Measurements from ENCODE around the gene THBS1. TPM values are rescaled to one million over a fixed set of nuclear protein-coding genes. Genes with fewer than 3 reads are reported as not detected.
A peak's percentile ranks its signal among the peaks of the same experiment; 100 is the strongest.

THBS1 gene
- total RNA-seq, 1 experiment from 2014 or later = 5,591 TPM

GRCh38 chr15:39605146-39605545, 24.3 kb downstream of the THBS1 start:
- DNase-seq (ENCODE audit: low read depth) = no peak

GRCh38 chr15:39608185-39609139, 27.6 kb downstream of the THBS1 start:
- DNase-seq (ENCODE audit: low read depth) = no peak

GRCh38 chr15:39609166-39609916, 28.5 kb downstream of the THBS1 start:
- DNase-seq (ENCODE audit: low read depth) = no peak

GRCh38 chr15:39610665-39611064, 29.8 kb downstream of the THBS1 start:
- no peak for DNase-seq (ENCODE audit: low read depth)

- peak; percentile 50 for DNase-seq (ENCODE audit: low read depth)
Observed at GRCh38 chr15:39613271-39613670, 32.4 kb downstream of the THBS1 start.

GRCh38 chr15:39613861-39614260, 33.0 kb downstream of the THBS1 start:
- no peak for DNase-seq (ENCODE audit: low read depth)

GRCh38 chr15:39616731-39617455, 36.0 kb downstream of the THBS1 start:
- peak; percentile 49 for DNase-seq (ENCODE audit: low read depth)

GRCh38 chr15:39618063-39618823, 37.4 kb downstream of the THBS1 start:
- DNase-seq (ENCODE audit: low read depth) = no peak

- no peak for DNase-seq (ENCODE audit: low read depth)
Observed at GRCh38 chr15:39621210-39621609, 40.3 kb downstream of the THBS1 start.

- no peak for DNase-seq (ENCODE audit: low read depth)
Observed at GRCh38 chr15:39621976-39622375, 41.1 kb downstream of the THBS1 start.

GRCh38 chr15:39622660-39623516, 42.0 kb downstream of the THBS1 start:
- DNase-seq (ENCODE audit: low read depth) = no peak

- no peak for DNase-seq (ENCODE audit: low read depth)
Observed at GRCh38 chr15:39623529-39623931, 42.7 kb downstream of the THBS1 start.

- DNase-seq (ENCODE audit: low read depth) = peak; percentile 95
Observed at GRCh38 chr15:39624806-39625205, 43.9 kb downstream of the THBS1 start.

- no peak for DNase-seq (ENCODE audit: low read depth)
Observed at GRCh38 chr15:39625451-39625850, 44.6 kb downstream of the THBS1 start.

GRCh38 chr15:39625856-39626255, 45.0 kb downstream of the THBS1 start:
- peak; percentile 29 for DNase-seq (ENCODE audit: low read depth)

GRCh38 chr15:39627451-39628143, 46.7 kb downstream of the THBS1 start:
- no peak for DNase-seq (ENCODE audit: low read depth)

- no peak for DNase-seq (ENCODE audit: low read depth)
Observed at GRCh38 chr15:39628144-39628508, 47.2 kb downstream of the THBS1 start.

GRCh38 chr15:39628546-39629257, 47.8 kb downstream of the THBS1 start:
- no peak for DNase-seq (ENCODE audit: low read depth)

- peak; percentile 66 for DNase-seq (ENCODE audit: low read depth)
Observed at GRCh38 chr15:39629371-39629770, 48.5 kb downstream of the THBS1 start.
